Activated CD4-positive, alpha-beta T cell treated with anti-CD3 and anti-CD28 coated beads, Interleukin-2, amount 50 U/mL, for 1 hour (primary cell): ENCODE data around the gene GCDH.
"Not testable (repeated sequence)": the region's sequence is repeated elsewhere in the genome, so short reads cannot be mapped to it uniquely, and the experiment has no call there.

ENCODE experiments used
- DNase-seq: peaks from one replicate; pipeline ENCODE4 v3.0.0-alpha.2; 2020

GCDH gene

DNA sequence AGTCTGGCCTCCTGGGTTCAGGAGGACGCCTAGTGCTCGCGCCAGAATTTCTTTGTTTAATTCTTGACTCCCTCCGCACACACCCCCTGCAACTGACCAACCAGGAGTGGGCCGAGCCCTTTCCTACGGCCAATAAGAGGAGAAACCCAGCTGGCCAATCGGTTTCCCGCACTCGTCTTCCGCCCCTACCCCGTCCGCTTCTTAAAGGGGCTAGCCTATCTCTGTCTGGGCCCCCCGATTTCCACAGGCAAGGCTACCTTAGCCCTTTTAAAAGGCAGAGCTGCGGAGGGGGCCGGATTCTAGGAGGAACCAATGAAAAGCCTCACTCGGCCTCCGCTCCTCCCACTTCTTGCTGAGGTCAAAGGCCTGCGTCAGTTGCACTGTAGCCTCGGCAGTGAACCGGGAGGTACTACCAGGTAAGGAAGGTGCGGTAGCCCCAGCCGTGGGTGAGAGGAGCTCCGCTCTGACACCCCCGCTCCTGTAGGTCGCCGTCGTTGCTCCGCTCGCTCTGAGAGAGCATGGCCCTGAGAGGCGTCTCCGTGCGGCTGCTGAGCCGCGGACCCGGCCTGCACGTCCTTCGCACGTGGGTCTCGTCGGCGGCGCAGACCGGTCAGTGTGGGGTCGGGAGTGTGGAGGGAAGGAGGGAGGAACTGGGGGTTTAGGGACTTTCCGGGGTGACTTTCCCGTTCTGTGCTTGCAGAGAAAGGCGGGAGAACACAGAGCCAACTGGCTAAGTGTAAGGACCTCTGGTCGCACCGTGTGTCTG lies at the start of gene GCDH:
Gene GCDH (plus strand): TSS at position 374 of the 766 bp plus-strand sequence. CDS start 145 bp downstream, at position 519.
- DNase-seq, result peak; percentile 95

DNA sequence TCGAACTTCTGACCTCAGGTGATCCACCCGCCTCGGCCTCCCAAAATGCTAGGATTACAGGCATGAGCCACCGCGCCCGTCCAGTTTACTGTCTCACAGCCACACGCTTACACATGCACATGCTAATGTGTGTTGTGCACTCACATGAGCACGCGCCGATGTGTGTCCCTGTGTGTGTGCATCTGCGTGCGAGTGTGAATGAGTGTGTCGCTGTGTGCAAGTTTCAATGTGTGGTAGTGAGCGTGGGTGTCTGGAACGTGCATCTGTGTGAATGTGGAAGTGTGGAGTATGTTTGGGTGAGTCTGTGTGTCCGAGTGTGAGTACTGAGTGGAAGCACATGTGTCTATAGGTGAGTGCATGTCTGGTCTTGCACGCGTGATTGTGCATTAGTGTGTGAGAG lies 48.4 kb upstream of the GCDH start:
- DNase-seq, result no peak

DNA sequence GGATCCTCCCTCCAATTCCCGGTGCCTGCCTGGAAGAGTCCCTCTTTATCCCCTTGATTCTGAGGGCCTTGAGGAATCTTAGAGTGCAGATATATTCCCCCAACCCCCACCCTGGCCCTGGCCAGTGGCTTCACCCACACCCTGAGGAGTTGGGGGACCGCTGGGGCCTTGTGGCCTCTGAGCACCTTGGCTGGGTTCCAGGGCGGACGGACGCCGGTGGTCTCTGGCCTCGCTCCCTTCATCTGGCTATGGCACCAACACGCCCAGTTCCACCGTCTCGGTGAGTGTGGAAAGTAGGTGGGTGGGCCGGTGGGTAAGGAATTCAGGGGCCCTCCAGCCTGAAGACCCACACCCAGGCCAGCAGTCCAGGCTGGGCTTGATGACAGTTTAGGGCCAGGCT lies 47.6 kb upstream of the GCDH start:
- DNase-seq, result no peak

DNA sequence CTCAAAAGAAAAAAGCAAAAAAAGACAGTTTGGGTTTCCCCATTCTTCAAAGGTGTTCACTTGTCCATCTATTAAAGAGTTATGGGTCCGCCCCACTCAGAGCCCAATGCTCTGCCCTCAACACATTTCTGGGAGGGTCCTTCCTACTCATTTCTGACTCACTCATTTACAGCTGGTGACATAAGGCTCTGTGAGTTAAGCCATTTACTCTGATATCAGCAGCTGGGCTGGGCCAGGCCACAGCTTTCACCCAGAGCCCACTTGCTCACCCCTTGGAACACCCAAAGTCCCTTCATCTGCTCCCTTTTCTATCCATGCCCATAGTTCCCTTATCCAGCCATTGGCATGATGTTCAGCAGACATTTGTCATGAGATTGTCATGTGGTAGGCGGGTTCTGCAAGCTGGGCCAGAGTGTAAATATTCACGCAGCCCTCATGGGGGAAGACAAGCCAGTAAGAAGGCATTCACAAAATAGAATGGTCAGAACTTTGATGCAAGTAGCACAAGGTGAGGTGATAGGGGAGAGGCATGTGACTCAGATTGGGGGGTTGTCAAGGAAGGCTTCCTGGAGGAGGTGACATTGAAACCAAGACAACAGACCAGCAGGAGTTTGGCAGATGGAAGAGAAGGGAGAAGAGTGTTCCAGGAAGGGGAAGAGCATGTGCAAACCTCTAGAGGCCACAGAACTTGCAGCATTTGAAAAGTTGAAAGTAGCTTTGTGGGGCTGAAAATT lies 46.8 kb upstream of the GCDH start:
- no peak for DNase-seq

DNA sequence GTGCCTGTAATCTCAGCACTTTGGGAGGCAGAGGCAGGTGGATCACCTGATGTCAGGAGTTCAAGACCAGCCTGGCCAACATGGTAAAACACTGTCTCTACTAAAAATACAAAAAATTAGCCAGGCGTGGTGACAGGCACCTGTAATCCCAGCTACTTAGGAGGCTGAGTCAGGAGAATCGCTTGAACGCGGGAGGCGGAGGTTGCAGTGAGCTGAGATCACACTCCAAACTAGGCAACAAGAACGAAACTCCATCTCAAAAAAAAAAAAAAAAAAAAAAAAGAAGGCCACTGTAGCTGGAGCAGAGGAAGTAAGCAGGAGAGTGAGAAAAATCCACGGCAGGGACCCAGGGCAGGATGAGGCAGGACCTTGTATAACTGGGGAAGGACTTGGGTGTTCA lies 44.3 kb upstream of the GCDH start:
- not testable (repeated sequence) for DNase-seq

DNA sequence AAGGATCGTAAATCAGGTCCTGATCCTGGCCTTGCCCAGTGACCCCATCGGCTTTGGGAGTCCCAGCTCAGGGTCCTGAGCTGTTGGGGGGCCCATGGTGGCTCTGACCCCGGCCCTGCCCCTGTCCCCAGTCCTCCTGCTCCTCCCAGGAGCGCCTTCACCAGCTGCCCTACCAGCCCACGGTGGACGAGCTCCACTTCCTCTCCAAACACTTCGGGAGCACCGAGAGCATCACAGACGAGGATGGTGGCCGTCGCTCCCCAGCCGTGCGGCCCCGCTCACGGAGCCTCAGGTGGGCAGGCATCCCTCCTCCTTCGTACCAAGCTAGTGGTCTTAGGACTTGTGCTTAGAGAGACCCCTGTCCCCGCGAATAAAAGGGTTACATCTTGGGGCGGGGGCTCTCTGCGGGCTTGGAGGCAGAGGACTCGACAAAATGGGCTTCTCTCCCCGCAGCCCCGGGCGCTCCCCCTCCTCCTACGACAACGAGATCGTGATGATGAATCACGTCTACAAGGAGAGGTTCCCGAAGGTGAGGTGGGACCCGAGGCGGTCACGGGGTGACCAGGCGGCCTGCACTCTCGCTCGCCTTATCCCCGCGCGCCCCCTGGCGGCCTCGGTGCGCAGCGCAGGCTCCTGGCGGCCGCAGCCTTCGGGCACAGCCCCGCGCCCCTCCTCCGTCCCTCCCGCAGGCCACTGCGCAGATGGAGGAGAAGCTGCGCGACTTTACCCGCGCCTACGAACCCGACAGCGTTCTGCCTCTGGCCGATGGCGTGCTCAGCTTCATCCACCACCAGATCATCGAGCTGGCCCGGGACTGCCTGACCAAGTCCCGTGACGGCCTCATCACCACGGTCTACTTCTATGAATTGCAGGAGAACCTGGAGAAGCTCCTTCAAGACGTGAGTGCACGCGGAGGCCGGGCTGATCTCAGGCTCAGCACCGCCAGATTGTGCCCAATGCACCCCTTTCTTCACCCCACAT lies 43.5 kb upstream of the GCDH start:
- DNase-seq, result peak; percentile 75

DNA sequence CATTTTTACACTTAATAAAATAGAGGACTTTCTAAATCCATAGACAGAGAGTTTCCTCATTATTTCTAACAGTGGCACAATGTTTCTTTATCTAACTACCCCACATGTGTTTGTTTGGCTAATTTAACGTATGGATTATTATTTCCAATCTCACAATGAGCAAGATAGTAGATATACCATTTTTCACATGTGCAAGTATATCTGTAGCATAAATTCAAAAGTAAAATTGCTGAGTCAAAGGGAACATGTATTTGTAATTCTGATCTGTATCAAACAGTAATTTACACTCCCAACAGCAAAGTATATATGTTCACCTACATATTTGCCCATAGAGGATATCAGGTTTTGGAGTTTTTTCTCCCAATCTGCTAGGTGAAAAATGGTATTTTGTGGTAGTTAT lies 34.3 kb upstream of the GCDH start:
- no peak for DNase-seq

DNA sequence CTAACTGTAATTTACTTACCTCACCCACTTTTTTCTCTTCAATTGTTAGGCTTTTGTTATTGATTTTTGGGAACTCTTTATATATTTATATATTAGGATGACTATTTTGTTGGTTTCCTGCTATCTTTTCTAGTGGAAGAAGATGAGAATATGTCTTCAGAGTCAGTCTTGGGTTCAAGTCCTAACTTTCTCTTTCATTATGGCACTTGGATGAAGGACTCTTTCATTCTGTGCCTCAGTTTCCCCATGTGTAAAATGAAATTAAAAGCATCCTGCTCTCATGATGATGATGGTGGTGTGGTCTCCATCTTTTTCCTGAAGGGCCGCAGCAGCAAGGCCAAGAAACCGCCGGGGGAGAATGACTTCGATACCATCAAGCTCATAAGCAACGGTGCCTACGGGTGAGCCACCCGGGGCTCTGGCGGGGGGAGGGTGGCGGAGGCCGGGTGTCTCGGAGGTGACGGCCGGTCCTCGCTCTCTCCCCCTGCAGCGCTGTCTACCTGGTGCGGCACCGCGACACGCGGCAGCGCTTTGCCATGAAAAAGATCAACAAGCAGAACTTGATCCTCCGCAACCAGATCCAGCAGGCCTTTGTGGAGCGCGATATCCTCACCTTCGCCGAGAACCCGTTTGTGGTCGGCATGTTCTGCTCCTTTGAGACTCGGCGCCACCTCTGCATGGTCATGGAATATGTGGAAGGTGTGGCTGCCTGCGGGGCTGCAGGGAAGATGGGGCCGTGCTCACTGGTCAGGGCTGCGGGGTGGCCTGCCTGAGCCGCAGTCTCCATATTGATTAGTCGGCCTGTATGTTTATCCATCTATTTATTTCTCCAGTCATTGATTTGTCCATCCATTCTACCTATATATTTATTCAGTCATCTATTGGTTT lies 32.7 kb upstream of the GCDH start:
- no peak for DNase-seq

DNA sequence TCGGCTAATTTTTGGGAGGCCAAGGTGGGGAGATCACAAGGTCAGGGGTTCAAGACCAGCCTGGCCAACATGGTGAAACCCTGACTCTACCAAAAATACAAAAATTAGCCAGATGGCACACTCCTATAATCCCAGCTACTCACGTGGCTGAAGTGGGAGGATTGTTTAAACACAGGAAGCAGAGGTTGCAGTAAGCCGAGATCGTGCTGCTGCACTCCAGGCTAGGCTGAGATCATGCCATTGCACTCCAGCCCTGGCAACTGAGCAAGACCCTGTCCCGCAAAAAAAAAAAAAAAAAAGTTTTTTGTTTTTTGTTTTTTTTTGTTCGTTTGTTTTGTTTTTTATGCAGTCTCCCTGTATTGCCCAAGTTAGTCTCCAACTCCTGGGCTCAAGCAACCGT lies 31.4 kb upstream of the GCDH start:
- no peak for DNase-seq

DNA sequence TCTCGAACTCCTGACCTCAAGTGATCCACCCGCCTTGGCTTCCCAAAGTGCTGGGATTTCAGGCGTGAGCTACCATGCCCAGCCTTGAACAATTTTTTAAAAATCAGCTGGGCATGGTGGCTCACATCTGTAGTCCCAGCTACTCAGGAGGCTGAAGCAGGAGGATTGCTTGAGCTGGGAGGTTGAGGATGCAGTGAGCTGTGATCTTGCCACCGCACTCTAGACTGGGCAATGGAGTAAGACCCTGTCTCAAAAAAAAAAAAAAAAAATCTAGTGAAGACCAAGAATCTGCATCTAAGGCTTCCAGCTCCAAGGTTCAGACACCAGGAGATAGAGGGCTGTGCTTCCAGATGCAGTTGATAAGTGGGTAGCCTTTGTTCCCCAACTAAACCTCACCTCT lies 26.8 kb upstream of the GCDH start:
- DNase-seq, result no peak

DNA sequence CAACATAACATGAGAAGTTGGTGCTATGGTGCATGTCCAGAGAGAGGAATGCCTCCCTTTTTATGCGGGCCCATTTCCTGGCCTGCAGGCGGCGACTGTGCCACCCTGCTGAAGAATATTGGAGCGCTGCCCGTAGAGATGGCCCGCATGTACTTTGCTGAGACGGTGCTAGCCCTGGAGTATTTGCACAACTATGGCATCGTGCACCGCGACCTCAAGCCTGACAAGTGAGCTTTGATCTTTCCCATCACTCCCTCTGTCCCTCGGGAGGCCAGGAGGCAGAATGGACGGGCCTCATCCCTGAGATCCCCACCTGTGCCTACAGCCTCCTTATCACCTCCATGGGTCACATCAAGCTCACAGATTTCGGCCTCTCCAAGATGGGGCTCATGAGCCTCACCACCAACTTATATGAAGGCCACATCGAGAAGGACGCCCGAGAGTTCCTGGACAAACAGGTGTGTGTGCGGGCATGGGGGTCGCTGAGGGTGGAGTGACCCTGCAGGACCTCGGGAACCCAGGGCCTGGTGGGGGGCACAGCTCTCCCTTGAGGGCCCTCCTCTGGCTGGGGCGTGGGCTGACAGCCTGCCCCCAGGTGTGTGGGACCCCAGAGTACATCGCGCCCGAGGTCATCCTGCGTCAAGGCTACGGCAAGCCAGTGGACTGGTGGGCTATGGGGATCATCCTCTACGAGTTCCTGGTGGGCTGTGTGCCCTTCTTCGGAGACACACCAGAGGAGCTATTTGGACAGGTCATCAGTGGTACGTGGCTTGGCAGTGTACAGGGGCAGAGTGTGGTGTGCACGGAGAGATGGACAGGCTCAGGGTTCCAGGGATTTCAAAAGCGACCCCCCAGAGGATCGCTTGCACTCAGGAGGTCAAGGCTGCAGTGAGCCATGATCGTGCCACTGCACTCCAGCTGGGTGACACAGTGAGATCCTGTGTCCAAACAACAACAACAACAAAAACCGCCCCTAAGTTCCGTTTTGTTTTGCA lies 25.9 kb upstream of the GCDH start:
- DNase-seq, result no peak

DNA sequence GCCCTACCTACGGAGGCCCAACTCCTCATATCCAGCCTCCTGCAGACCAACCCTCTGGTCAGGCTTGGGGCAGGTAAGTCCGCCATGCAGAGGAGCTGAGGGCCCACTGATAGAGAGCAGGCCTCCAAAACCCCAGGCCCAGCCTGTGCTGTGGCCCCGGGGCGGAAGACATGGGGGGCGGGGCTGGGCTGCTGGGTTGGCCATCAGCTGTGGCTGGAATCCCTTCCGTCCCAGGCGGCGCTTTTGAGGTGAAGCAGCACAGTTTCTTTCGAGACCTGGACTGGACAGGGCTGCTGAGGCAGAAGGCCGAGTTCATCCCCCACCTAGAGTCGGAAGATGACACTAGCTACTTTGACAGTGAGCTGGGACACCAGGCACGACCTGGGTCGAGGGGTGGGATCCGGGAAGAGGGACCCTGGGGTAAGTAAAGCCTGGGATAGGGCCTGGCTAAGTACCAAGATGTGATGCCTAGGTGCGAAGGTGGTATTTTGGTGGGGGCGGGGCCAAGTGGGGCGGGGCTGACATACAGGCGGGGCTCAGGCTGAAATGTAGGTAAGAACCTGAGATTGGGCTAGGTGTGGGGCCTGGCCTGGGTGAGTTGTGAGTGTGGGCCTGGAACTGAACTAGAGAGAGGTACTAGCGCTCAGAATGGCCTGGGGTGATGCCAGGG lies 25.1 kb upstream of the GCDH start:
- DNase-seq, result no peak

DNA sequence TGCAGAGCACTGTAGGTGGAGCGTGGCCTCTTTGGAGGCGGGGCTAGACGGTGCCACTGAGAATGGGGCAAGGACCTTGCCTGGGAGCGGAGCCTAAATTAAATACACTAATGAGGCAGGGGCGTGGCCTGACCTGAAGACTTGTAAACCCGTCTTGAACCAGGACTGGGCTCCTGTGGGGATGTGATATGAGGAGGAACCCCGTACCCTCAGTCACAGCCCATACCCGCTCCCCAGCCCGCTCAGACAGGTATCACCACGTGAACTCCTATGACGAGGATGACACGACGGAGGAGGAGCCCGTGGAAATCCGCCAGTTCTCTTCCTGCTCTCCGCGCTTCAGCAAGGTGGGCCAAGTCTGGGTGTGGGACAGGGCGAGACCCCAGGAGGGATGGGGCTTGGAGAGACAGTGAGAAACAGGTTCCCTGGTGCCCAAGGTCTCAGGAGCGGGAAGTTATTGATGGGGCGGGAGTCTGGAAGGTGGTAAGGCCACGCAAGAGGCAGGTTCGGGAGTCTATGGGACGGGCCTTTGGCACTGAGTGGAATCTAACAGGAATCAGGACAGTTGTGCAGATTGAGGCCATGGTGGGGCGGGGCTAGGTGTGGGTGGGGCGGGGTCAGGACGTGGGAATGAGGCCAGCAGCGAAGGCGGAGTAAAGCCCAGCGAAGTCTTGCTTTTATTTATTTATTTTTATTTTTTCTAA lies 24.4 kb upstream of the GCDH start:
- DNase-seq, result no peak

DNA sequence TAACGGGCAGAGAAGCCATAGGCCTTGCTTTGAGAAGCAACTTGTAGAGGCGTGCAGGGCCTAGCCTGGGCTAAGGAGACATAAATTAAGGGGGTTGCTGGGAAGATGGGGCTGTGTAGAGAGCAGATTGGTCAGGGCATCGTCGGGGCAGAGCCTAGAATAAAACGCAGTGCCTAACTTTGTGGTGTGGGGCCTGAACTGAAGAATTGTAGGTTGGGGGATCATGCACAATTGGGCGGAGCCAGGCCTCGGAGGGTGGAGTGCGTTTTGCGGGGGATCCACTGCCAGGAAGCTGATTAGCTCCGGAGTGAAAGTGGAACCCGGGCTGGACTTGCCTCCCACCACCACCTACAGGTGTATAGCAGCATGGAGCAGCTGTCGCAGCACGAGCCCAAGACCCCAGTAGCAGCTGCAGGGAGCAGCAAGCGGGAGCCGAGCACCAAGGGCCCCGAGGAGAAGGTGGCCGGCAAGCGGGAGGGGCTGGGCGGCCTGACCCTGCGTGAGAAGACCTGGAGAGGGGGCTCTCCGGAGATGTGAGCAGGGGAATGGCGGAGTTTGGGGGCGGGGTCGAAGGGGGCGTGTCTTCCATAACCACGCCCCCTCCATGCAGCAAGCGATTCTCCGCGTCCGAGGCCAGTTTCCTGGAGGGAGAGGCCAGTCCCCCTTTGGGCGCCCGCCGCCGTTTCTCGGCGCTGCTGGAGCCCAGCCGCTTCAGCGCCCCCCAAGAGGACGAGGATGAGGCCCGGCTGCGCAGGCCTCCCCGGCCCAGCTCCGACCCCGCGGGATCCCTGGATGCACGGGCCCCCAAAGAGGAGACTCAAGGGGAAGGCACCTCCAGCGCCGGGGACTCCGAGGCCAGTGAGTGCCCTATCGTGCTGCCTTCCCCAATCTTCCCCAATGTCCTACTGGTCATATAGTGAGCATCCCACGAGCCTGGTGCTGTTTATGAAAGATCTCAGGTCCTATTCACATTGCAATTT lies 23.6 kb upstream of the GCDH start:
- DNase-seq, result peak; percentile 50

DNA sequence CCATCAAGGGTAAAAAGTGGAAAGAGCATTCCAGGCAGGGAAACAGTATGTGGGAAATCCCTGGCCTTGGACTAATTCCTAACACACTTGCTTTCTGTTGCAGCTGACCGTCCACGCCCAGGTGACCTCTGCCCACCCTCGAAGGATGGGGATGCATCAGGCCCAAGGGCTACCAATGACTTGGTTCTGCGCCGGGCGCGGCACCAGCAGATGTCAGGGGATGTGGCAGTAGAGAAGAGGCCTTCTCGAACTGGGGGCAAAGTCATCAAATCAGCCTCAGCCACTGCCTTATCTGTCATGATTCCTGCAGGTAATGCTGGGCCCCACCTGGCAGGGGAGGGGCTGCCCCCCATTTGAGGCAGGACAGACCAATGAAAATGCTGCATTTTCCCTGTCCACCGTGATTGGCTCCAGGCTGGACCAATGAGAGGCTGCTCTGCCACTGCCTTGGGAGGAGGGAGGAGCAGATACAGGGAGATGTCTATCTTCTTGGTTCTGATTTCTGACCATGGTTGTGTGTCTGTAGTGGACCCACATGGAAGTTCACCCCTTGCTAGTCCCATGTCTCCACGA lies 22.3 kb upstream of the GCDH start:
- DNase-seq, result no peak

DNA sequence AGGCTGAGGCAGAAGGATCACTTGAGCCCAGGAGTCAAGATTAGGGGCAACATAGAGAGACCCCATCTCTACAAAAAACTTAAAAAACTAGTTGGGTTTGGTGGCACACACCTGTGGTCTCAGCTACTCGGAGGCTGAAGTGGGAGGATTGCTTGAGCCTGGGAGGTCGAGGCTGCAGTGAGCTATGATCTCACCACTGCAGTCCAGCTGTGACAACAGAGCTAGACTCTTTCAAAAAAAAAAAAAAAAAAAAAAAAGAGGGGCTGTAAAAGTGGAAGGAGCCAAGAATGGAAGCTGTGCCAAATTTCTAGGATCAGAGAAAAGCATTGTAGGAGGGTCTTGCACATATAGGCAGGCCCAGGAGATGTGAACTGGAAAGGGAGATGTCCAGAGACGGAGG lies 19.3 kb upstream of the GCDH start:
- no peak for DNase-seq

DNA sequence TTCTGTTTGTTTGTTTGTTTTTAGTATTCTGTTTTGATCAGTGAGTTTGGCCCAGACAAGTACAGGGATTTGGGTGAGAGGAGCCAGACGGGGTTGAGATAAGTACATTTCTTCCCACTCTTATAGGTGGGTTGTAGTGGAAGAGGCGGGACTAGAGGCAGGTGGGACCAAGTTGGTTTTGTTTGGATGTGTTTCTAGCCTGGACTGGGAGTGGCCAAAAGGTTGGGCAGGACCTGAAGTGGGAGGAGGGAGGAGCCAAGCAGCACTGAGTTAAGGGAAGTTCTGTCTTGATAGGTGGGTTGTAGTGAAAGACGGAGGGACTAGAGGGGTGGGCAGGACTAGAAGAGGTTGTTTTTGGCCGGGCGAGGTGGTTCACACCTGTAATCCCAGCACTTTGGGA lies 18.7 kb upstream of the GCDH start:
- no peak for DNase-seq
